HG03045 (cell line): Measurements from ENCODE around the gene OTOG.

Experiments used
- ATAC-seq: cut with Tn5 transposase; IDR thresholded peaks from one replicate; pipeline ENCODE4 v1.9.1; 2021; ENCODE audit warnings: mild to moderate bottlenecking, moderate library complexity; ENCODE audit not compliant: unreplicated experiment

OTOG gene

DNA sequence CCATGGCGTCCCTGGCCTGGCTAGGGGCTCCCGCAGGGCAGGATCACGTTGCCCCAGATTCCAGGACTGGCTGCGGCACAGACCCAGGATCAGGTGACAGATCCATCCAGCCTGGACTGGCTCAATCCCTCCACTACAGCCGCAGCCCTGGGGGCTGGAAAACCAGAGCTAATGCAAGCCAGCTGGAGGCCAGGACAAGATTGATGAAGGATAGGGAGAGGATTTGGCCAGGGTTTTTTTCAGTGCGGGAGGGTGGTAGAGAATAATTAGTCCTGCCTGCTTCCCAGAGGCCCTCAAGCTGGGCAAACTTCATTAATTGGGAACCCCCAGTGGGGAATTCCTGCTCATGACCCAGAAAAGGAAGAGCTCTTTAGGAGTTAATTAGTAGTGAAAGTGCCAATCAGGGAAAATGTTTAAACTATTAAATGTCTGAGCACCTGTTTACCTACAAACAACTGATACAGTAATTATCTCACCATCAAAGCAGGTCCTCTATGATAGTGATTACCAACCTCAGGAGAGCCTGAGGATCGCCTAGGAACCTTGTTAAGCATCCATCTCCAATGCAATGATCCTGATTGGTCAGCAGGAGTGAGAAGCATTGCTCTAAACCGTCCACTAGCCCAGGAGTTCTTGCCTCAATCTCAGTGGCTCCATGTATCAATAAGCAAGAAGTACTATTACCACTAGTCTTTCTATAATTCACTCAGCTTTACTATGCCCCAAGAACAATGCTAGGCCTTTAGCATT, 139.3 kb downstream of the OTOG start:
- ATAC-seq = no peak

GRCh38 chr11:17687946-17688670, 141.0 kb downstream of the OTOG start:
- no peak for ATAC-seq

- ATAC-seq = no peak
Observed at GRCh38 chr11:17691550-17691949, 144.5 kb downstream of the OTOG start.

DNA sequence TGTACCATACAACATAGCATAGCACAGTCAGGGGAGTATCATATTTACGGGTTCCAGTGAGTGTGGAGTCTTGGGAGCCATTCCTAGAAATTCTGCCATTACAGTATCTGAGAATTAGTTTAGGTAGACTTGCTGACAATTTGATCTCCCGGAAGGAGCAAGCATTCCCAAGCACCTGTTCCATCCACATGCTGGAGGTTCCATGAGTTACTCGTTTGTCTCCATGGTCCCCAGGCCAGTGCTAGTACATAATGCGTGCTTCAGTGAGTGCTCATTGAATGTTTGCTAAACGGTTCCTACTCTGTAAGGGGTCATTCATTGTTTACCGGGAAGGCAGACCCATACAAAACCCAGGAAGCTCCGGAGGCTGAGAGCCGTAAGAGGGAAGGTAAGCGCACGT, 144.9 kb downstream of the OTOG start:
- ATAC-seq = no peak

GRCh38 chr11:17692931-17693330, 145.9 kb downstream of the OTOG start:
- ATAC-seq = no peak

GRCh38 chr11:17693531-17693930, 146.5 kb downstream of the OTOG start:
- ATAC-seq = no peak

DNA sequence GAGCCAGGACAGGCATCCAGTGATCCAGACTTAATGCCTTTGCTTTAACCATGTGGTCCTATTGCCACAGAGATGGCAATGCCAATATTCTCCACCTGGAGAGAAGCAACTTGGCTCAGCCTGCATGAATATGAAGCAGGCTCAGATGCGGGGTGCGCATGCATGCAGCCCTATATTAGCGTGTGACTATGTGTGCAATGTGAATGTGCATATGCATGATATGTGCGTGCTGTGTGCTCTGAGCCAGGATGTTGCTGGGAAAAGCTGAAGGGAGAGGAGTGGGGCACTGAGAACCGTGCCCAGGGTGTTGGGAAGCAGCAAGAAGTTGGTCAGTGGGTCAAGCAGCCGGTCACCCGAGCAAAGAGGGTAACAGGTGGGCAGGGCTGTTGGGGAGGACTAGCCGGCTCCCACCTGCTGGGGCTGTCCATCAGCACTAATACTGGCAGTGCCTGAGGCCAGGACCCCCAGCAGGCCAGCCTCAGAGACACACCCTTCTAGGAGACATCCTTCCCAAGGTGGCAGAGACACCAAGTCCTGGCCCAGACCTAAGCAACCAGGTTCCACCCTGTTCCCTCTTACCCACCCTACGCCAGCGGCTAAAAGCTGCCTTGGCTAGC, 147.5 kb downstream of the OTOG start:
- no peak for ATAC-seq

DNA sequence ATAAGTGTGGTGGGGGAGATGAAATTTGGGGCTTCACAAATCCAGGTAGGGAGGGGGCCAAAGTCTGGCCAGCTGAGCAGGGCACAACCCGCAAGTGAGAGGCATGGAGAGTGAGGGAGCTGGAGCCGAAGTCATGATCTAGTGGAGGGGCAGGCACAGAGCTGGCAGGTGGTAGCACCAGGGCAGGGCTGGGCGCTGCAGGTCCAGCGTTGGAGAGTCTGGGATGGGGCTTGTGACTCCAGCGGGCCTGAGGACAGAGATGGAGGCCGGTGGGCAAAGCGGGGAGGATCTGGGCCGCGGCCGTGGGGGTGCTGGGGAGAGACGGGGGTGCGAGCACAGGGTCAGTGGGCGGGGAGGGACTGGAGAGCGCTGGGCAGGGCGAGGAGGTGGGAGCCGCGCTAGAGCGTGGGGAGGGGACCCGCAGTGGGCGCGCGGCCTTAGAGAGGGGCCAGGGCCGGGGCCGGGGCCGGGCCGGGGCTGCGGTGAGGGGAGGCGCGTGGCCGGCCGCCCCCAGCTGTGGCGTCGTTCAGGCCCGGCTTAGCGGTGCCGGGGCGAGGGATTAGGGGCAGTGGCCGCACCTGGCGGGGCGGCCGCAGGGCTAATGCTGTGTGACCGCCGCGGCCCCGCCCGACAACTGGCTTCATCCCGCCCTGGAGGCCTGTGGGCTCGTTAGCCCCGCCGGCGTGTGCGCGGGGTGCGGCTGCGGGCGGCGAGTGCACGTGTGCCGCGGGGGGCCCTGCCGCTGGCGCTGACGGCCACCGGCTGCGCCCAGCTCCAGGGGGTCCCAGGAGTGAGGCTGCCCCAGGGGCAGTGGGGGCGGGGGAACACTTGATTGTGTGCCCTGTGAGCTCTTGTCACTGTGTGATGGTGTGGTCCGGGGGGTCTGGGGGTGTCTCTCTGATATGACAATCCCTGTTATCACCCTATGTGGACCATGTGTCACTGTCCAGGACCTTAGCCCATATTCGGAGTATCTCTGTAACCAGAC, 148.7 kb downstream of the OTOG start:
- no peak for ATAC-seq

- ATAC-seq = no peak
Observed at GRCh38 chr11:17696741-17697140, 149.7 kb downstream of the OTOG start.
